Endothelial cell (in vitro differentiated cells): Measurements from ENCODE around the gene EVL. TPM values are rescaled to one million over a fixed set of nuclear protein-coding genes. Genes with fewer than 3 reads are reported as not detected.
"Not testable (repeated sequence)": the region's sequence is repeated elsewhere in the genome, so short reads cannot be mapped to it uniquely, and the experiment has no call there.

Experiments used
- DNase-seq: peaks from one replicate; pipeline ENCODE4 v3.0.0; 2021; ENCODE audit warnings: low spot score
- H3K27ac Mint-ChIP-seq: one replicate; pipeline ENCODE4 v1.8.0; 2021; ENCODE audit warnings: mixed read lengths, inconsistent platforms; ENCODE audit not compliant: unreplicated experiment
- H3K27me3 Mint-ChIP-seq: one replicate; pipeline ENCODE4 v1.8.0; 2021; ENCODE audit warnings: mild to moderate bottlenecking, moderate library complexity, mixed read lengths, inconsistent platforms; ENCODE audit not compliant: unreplicated experiment
- H3K36me3 Mint-ChIP-seq: one replicate; pipeline ENCODE4 v1.8.0; 2021; ENCODE audit warnings: mild to moderate bottlenecking, low read depth, mixed read lengths, inconsistent platforms; ENCODE audit not compliant: unreplicated experiment
- H3K4me1 Mint-ChIP-seq: one replicate; pipeline ENCODE4 v1.8.0; 2021; ENCODE audit warnings: mild to moderate bottlenecking, mixed read lengths, inconsistent platforms; ENCODE audit not compliant: unreplicated experiment
- H3K4me3 Mint-ChIP-seq: one replicate; pipeline ENCODE4 v1.8.0; 2021; ENCODE audit warnings: mild to moderate bottlenecking, mixed read lengths, inconsistent platforms; ENCODE audit not compliant: unreplicated experiment
- H3K9me3 Mint-ChIP-seq: one replicate; pipeline ENCODE4 v1.8.0; 2021; ENCODE audit warnings: mixed read lengths, inconsistent platforms; ENCODE audit not compliant: unreplicated experiment
- CTCF ChIP-seq: fragments of 200-600 bp; sonication (generic); IDR thresholded peaks from one replicate; pipeline ENCODE4 v1.5.0; 2021; ENCODE audit warnings: antibody characterized with exemption; ENCODE audit not compliant: unreplicated experiment
- total RNA-seq: library from RNA; stranded (reverse); fragmentation: NEBNext Ultra II Directional; extraction: Animal tissue kit (Norgen Biotek cat#: 25700); gene quantifications from one replicate; pipeline ENCODE4 v1.2.1, GENCODE V29; 2021; ENCODE audit not compliant: unreplicated experiment

Gene EVL
- total RNA-seq, 1 donor from 2014 or later, result 142 TPM

GRCh38 chr14:100170880-100171279 lies 105.7 kb downstream of the EVL start:
- no peak for DNase-seq
- no peaks in the 10 kb centered on the region for H3K4me1 Mint-ChIP-seq
- no peaks in the 10 kb centered on the region for H3K9me3 Mint-ChIP-seq
- peaks cover 3% of the 10 kb centered on the region for H3K27me3 Mint-ChIP-seq
- no peak overlapping the region for H3K4me3 Mint-ChIP-seq
- H3K36me3 Mint-ChIP-seq, result no peaks in the 10 kb centered on the region
- TF ChIP-seq CTCF, result no peak
- no peak overlapping the region for H3K27ac Mint-ChIP-seq

GRCh38 chr14:100172811-100173210 lies 107.6 kb downstream of the EVL start:
- Mint-ChIP-seq H3K4me1 (no peaks in the 10 kb centered on the region), H3K27me3 (peaks cover 6% of the 10 kb centered on the region), H3K4me3 (no peak overlapping the region), H3K27ac (no peak overlapping the region), H3K36me3 (no peaks in the 10 kb centered on the region), H3K9me3 (no peaks in the 10 kb centered on the region)
- TF ChIP-seq CTCF, result no peak
- no peak for DNase-seq

GRCh38 chr14:100173353-100173752 lies 108.1 kb downstream of the EVL start:
- TF ChIP-seq CTCF, result no peak
- no peak overlapping the region for H3K27ac Mint-ChIP-seq
- H3K36me3 Mint-ChIP-seq, result no peaks in the 10 kb centered on the region
- H3K27me3 Mint-ChIP-seq, result peaks cover 6% of the 10 kb centered on the region
- DNase-seq, result no peak
- H3K4me3 Mint-ChIP-seq, result no peak overlapping the region
- no peaks in the 10 kb centered on the region for H3K4me1 Mint-ChIP-seq
- H3K9me3 Mint-ChIP-seq, result no peaks in the 10 kb centered on the region

- peaks cover 5% of the 10 kb centered on the region for H3K27me3 Mint-ChIP-seq
- no peak for DNase-seq
- no peak for TF ChIP-seq CTCF
- H3K36me3 Mint-ChIP-seq, result no peaks in the 10 kb centered on the region
- H3K4me3 Mint-ChIP-seq, result no peak overlapping the region
- H3K27ac Mint-ChIP-seq, result no peak overlapping the region
- no peaks in the 10 kb centered on the region for H3K9me3 Mint-ChIP-seq
- no peaks in the 10 kb centered on the region for H3K4me1 Mint-ChIP-seq
These were observed 111.6 kb downstream of the EVL start for GRCh38 chr14:100176811-100177327.

- H3K4me1 Mint-ChIP-seq, result no peaks in the 10 kb centered on the region
- H3K4me3 Mint-ChIP-seq, result no peak overlapping the region
- H3K9me3 Mint-ChIP-seq, result no peaks in the 10 kb centered on the region
- TF ChIP-seq CTCF, result no peak
- no peaks in the 10 kb centered on the region for H3K36me3 Mint-ChIP-seq
- DNase-seq, result no peak
- peaks cover 3% of the 10 kb centered on the region for H3K27me3 Mint-ChIP-seq
- no peak overlapping the region for H3K27ac Mint-ChIP-seq
These were observed 113.5 kb downstream of the EVL start for GRCh38 chr14:100178691-100179090.

GRCh38 chr14:100180671-100181070 lies 115.4 kb downstream of the EVL start:
- DNase-seq, H3K36me3 Mint-ChIP-seq, H3K27me3 Mint-ChIP-seq, H3K4me1 Mint-ChIP-seq, H3K27ac Mint-ChIP-seq, H3K9me3 Mint-ChIP-seq, H3K4me3 Mint-ChIP-seq: not testable (repeated sequence)

GRCh38 chr14:100181876-100182551 lies 116.8 kb downstream of the EVL start:
- not testable (repeated sequence) for H3K36me3 Mint-ChIP-seq, H3K9me3 Mint-ChIP-seq, H3K4me3 Mint-ChIP-seq, DNase-seq, H3K4me1 Mint-ChIP-seq, H3K27me3 Mint-ChIP-seq, H3K27ac Mint-ChIP-seq
